Sciatic nerve (tissue), 2 donors: ENCODE measurements around the gene BNIP5. TPM values are rescaled to one million over a fixed set of nuclear protein-coding genes. Genes with fewer than 3 reads are reported as not detected.
"Not testable (repeated sequence)": the region's sequence is repeated elsewhere in the genome, so short reads cannot be mapped to it uniquely, and the experiment has no call there.

Source experiments
- ATAC-seq: fragments of 200-7000 bp; cut with Tn5 transposase; one replicate; pipeline ENCODE4 v1.9.1; 2020; ENCODE audit warnings: mild to moderate bottlenecking, moderate library complexity
- DNase-seq: peaks from one replicate; pipeline ENCODE4 v3.0.0-alpha.2; 2020; ENCODE audit warnings: low spot score
- intact Hi-C: fragments of 100-400 bp; cut with DNase I; formaldehyde crosslinking; loops from one replicate; pipeline ENCODE4 v1.14.2; 2022
- total RNA-seq: library from RNA; stranded (reverse); fragmentation: NEBNext Ultra II Directional; extraction: Animal tissue kit (Norgen Biotek cat#: 25700); gene quantifications from one replicate; pipeline ENCODE4 v1.2.1, GENCODE V29; 2021
- donor health status: DM: no; HTN: no; CAD: no.
- donor health status: DM: no; HTN: no; CAD: no.

BNIP5 gene
- total RNA-seq, 1 donor from 2014 or later = not detected

- intact Hi-C loops = no loop called here
- ATAC-seq (no peak), DNase-seq (no peak)
Observed at GRCh38 chr6:36368921-36369865, 32.5 kb upstream of the BNIP5 start.

GRCh38 chr6:36368421-36368820 lies 31.7 kb upstream of the BNIP5 start:
- no peak for ATAC-seq
- DNase-seq = no peak
- intact Hi-C loops = no loop called here

- intact Hi-C loops = no loop called here
- ATAC-seq (no peak), DNase-seq (no peak)
Observed at GRCh38 chr6:36367743-36368142, 31.1 kb upstream of the BNIP5 start.

- DNase-seq = no peak
- no peak for ATAC-seq
- intact Hi-C loops = loop anchor here (5.0 kb wide), 1 partner anchor 63 kb away; no protein-coding TSS in a partner anchor
Observed at GRCh38 chr6:36364669-36365479, 28.2 kb upstream of the BNIP5 start.

- DNase-seq, ATAC-seq: not testable (repeated sequence)
- intact Hi-C loops = loop anchor here (5.0 kb wide), 1 partner anchor 62 kb away; no protein-coding TSS in a partner anchor
Observed at GRCh38 chr6:36364061-36364635, 27.5 kb upstream of the BNIP5 start.

- ATAC-seq, DNase-seq: not testable (repeated sequence)
- intact Hi-C loops = loop anchor here (5.0 kb wide), 1 partner anchor 61 kb away; no protein-coding TSS in a partner anchor
Observed at GRCh38 chr6:36363371-36363752, 26.7 kb upstream of the BNIP5 start.

GRCh38 chr6:36362551-36363370 lies 26.1 kb upstream of the BNIP5 start:
- no peak for DNase-seq
- ATAC-seq = no peak
- intact Hi-C loops = loop anchor here (5.0 kb wide), 1 partner anchor 60 kb away; no protein-coding TSS in a partner anchor

- DNase-seq (no peak), ATAC-seq (no peak)
- intact Hi-C loops = loop anchor here (5.0 kb wide), 1 partner anchor 59 kb away; no protein-coding TSS in a partner anchor
Observed at GRCh38 chr6:36361071-36361470, 24.4 kb upstream of the BNIP5 start.

- ATAC-seq (peak; percentile 92), DNase-seq (peak; percentile 90)
- intact Hi-C loops = loop anchor here (5.0 kb wide), 1 partner anchor 58 kb away; no protein-coding TSS in a partner anchor
Observed at GRCh38 chr6:36360241-36361054, 23.8 kb upstream of the BNIP5 start.

GRCh38 chr6:36358226-36358915 lies 21.7 kb upstream of the BNIP5 start:
- intact Hi-C loops = no loop called here
- peak; percentile 67 for ATAC-seq
- peak; percentile 71 for DNase-seq

GRCh38 chr6:36357872-36358225 lies 21.2 kb upstream of the BNIP5 start:
- intact Hi-C loops = no loop called here
- no peak for DNase-seq
- peak; percentile 18 for ATAC-seq

GRCh38 chr6:36355819-36356218 lies 19.1 kb upstream of the BNIP5 start:
- DNase-seq (no peak), ATAC-seq (no peak)
- intact Hi-C loops = no loop called here

GRCh38 chr6:36353411-36353915 lies 16.8 kb upstream of the BNIP5 start:
- intact Hi-C loops = no loop called here
- DNase-seq = no peak
- no peak for ATAC-seq

- intact Hi-C loops = no loop called here
- no peak for ATAC-seq
- no peak for DNase-seq
Observed at GRCh38 chr6:36352477-36353157, 15.9 kb upstream of the BNIP5 start.

GRCh38 chr6:36350681-36351571 lies 14.2 kb upstream of the BNIP5 start:
- DNase-seq = no peak
- peak; percentile 69 for ATAC-seq
- intact Hi-C loops = no loop called here
